SH-SY5Y (cell line): ENCODE results near the gene LRRC45.

Experiments used
- GATA2 ChIP-seq: IDR thresholded peaks from 2 replicates; pipeline ENCODE4 v1.6.1; 2011; ENCODE audit warnings: mild to moderate bottlenecking, low read depth, low read length
- GATA3 ChIP-seq: IDR thresholded peaks from 2 replicates; pipeline ENCODE4 v1.6.1; 2011; ENCODE audit warnings: low read depth, mild to moderate bottlenecking, low read length, moderate library complexity

Gene LRRC45

GRCh38 chr17:82051776-82052637 lies 28.9 kb downstream of the LRRC45 start, which contains the start of the genes GPS1 and RFNG:
GPS1 (plus strand) TSS chr17:82051898; CDS start chr17:82051932, 34 bp downstream.
RFNG (minus strand) TSS chr17:82051811; CDS start chr17:82051766, 45 bp downstream.
- TF ChIP-seq GATA2 (no peak), GATA3 (no peak)

- no peak for TF ChIP-seq GATA2
- TF ChIP-seq GATA3 = no peak
These were observed 29.5 kb downstream of the LRRC45 start for GRCh38 chr17:82052638-82053059.

- TF ChIP-seq GATA2 (no peak), GATA3 (no peak)
These were observed 30.0 kb downstream of the LRRC45 start for GRCh38 chr17:82053130-82053529.

GRCh38 chr17:82053556-82054263 lies 30.6 kb downstream of the LRRC45 start:
- TF ChIP-seq GATA3 (no peak), GATA2 (no peak)

- TF ChIP-seq GATA2 (no peak), GATA3 (no peak)
These were observed 31.4 kb downstream of the LRRC45 start for GRCh38 chr17:82054351-82055022.

GRCh38 chr17:82055023-82055964 lies 32.2 kb downstream of the LRRC45 start:
- TF ChIP-seq GATA3 (no peak), GATA2 (no peak)

- TF ChIP-seq GATA2 (no peak), GATA3 (no peak)
These were observed 33.0 kb downstream of the LRRC45 start for GRCh38 chr17:82055965-82056728.

- TF ChIP-seq GATA2 (no peak), GATA3 (no peak)
These were observed 33.9 kb downstream of the LRRC45 start for GRCh38 chr17:82056729-82057621.

- TF ChIP-seq GATA2 = no peak
- no peak for TF ChIP-seq GATA3
These were observed 35.2 kb downstream of the LRRC45 start for GRCh38 chr17:82058230-82058854.

GRCh38 chr17:82058855-82059249 lies 35.7 kb downstream of the LRRC45 start:
- TF ChIP-seq GATA3 (no peak), GATA2 (no peak)

GRCh38 chr17:82059272-82060000 lies 36.3 kb downstream of the LRRC45 start:
- TF ChIP-seq GATA2 (no peak), GATA3 (no peak)
